GM21381 (cell line): ENCODE data around the gene HOXD3.
A peak's percentile ranks its signal among the peaks of the same experiment; 100 is the strongest.

ENCODE experiments used
- ATAC-seq: cut with Tn5 transposase; IDR thresholded peaks from one replicate; pipeline ENCODE4 v1.9.1; 2021; ENCODE audit warnings: mild to moderate bottlenecking, moderate library complexity; ENCODE audit not compliant: unreplicated experiment

Gene HOXD3

DNA sequence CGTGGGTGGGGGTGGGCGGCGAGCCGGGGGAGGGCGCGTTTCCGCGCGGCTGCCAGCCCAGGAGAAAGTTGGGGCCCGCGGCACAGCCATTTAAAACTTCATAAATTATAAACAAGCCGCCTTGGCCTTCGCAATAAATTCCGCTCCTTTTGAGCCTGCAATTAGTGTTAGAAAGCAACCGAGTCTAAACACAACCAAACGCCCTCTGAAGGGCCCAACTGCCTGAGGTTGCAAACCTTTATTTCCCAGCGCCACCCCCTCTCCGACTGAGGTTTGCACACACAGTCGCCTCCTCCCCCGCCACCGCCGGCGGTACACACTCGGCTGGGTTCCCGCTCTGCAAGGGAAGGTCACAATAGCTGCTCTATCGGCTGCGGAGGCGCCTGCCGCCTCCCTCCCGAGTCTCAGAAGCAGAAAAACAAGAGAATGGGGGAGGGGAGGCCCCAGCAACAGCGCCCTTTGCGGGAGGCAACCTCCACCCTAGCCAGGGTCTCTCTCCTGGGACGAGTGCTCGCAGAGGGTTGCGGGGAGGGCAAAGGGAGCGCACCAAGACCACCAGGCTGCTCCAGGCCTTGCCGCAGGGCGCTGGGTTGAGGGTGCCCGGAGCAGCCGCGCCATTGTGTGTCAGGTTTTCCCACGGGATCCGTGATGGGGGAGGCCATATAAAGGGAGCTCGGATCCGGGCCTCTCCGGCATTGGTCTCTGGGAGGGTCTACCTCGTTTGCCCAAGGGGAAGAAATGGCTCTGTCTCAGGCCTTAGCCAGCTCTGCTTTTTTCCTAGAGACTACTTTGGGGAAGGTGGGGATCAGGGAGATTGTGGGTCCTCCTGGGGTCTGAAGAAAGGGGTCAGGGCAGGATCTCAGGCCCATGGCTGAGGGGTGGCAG lies 18.0 kb downstream of the HOXD3 start:
- ATAC-seq, result no peak

DNA sequence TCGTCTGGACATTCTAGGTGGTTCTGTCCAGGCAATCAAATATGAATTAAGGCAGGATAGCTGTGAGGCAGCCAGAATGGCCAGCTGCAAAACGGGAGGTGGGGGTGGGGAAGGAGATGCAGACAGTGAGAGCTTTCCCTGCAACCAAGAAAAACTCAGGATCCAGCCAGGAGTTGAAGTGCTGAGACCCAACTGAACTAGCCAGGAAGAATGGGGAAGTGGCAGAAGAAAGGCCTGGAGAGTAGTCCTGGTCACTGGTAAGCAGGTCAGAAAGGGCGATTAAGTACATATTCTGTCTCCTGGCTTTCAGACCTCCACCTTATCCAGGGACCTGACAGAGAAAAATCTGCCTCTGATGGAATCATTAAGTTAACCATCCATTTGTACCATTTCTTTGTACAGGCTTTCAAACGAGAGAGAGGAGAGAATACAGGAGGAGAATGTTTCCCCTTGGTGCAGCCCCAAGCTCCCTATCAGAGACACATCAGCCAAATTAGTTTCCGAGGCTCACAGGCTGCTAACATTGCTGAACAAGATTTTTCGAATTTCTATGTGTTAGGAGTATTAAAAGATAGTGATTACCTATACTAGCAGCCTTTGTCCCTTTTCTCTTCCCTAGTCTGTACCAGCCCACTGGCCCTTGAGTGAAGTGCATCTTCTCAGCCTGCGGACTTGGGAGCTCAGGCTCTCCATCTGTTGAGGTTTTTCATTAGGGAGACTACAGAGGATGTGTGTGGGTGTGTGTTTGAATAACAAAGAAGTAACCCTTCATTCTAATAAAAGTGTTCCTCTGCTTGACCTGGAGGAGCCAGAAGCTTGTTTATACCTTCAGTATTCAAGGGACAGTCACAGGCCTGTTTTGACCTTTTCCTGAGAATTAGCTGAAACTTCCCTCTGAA lies 18.9 kb downstream of the HOXD3 start:
- ATAC-seq, result no peak

DNA sequence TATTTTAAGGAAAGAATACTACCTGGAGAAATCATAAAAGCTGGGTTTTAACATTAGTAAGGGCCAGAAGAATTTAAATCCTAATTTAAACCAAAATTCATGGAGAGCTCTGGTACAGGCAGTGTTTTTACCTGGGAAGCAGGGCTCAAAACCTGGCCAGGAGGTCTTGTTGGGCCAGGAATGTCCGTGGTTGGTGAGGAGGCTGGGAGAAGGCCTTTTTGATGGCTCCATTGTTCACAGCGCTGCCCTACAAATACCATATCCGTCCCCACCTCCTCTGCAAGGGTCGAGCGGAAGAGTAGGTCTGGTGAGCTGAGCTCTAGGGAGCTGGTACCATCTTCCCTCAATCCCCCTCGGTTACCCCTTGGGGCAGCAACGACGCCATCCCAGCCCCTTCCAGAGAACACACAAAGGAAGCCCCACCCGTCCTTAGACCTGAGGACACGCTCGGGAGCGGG lies 20.5 kb downstream of the HOXD3 start:
- no peak for ATAC-seq

DNA sequence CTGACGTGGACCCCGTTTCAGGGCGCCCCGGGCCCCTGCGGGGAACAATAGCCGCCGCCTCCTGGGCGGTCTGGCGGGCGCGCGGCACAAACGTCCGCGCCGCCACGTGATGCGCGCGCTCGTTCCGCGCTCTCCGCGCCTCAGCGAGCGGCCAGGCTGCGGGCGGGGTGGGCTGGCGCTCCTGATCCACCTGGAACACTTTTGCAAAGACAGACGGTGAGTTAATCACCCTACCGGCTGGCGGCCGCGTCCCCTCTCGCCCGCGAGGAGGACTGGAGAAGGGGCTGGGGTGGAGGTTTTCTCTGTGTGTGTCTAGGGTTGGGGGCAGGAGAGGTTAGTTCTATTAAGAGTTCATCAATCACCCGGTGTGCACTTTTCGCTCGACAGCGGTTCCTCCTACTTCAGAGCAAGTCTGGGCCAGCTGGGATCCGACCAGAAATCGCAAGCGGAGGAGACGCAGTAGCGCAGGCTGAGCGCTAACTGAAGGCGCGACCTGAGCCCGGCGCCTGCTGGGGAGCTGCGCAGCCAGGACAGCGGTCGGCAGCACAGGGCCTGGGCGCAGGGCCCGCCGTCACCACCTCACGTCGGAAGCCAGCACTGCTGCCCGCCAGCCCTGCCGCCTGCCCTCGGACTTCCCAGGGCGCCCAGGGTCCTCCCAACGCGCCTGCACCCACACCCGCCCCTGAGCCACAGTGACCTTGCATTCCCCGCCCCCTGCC lies 21.1 kb downstream of the HOXD3 start:
- no peak for ATAC-seq

DNA sequence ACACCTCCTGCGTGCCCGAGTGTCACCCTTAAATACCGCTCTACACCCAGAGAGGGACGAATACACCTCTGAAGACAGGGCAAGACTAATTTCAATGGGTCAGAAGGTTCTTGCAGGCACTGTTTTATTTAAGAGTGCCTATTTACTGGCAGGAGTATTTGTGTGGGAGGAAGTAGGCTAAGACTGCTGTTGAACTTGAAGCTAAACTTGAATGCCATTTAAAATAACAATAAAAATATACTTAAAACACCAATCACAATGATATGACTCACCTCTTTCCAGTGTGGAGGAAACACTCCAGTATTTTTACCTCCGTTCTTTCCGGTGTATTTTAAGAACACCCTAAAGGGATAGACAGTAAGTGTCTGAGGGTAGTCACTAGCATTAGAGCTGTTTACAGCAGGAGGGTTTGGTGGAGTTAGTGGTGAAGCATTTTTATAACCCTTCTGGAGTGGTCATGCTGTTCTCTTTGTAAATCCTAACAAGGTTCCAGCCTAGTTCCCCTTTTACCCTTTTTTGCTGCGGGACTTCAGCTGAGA lies 21.7 kb downstream of the HOXD3 start:
- no peak for ATAC-seq

DNA sequence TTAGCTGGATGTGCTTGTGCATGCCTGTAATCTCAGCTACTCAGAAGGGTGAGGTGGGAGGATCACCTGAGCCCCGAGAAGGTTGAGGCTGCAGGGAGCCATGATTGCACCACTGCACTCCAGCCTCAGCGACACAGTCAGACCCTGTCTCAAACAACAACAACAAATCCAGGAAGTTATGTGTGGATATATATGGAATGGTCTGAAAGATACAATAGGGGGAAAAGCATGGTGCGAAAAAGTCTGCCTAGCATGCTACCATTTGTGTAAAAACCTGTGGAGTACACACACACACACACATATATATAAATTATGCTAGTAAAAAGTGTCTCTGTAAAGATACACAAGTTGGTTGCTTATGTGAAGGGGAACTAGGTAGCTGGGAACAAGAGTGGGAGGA lies 24.4 kb downstream of the HOXD3 start:
- ATAC-seq, result no peak

DNA sequence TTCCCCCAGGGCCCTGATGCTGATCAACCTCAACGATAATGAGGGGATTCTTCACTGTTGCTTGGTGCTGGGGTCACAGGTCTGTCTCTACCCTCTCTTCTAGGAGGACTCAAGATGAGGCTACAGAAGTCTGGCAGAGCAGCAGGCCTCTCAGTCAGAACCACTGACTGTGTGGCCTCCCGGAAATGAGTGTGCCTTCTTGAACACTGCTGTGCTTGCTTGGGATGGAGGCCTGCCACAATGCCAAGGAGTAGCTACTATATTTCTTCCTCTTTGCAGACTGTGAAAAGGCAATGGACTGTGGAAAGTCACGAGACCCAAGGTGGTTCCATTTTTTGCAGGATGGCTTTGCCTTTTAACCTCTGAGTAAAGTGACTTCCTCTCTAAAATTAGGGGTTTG lies 25.6 kb downstream of the HOXD3 start:
- no peak for ATAC-seq

DNA sequence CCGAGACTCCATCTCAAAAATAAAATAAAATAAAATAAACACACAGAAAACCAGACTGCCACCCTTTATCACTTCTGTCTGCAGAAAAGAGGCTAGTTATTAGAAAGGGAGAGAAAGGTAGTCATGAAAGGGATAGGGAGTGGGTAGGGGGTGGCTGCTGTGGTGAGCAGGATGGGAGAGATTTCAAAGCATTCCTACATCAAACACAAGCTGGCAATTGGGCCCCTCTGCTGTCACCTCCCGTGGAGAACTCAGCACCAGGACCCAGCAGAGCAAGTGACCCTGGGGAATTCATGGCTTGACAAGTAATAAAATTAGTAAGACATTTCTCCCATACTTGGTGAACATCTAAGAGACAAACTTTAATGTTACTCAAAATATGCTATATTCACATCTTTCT lies 27.6 kb downstream of the HOXD3 start:
- no peak for ATAC-seq

DNA sequence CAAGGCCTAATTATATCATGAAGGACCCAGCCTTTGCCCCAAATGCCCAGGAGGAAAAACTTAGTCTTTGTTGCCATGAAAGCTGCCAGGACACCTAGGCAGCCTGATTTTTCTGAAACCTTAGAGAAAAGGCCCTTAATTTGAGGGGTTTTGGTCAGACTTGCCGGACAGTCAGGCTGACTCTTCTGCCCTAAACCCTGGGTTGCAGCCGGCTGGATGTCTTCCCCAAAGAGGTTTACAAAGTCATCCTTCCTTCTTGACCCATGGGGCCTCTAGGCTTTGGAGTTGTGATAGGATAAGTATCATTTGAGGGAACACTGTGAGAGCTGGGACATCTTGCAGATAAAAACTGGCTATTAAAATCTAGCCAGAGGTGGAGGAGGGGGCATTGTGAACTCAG lies 28.9 kb downstream of the HOXD3 start:
- ATAC-seq, result no peak

DNA sequence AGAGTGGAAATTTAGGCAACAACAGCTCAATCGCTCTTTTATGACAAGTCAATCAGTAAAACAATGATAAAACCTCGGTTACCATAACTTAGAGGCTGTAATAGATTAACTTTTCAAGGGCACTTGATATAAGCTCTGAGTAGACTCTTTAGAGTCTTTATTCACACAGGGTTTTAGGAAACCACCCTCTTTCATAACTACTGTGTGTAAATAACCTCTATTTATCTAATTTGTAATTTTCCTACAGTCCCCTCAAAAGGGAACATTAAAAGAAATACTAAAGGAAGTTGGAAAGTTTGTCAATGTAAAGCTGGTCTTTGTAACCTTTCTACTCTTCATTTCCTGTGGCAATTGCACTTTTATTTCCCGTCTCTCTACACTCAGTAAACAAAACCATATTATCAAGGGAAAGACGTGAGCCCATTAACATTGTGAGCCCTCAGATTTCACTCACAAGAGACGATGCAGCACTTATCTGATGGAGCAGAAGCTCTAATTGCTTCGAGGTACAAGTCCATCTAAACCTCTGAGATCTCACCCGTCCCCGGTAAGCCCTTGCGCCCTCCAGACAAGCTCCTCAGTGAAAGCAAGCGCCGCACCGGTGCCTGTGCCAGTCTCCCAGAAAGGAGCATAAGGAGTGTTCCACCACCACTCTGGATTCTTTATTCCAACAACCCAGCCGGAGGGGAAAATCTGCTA lies 30.2 kb downstream of the HOXD3 start:
- ATAC-seq, result no peak

DNA sequence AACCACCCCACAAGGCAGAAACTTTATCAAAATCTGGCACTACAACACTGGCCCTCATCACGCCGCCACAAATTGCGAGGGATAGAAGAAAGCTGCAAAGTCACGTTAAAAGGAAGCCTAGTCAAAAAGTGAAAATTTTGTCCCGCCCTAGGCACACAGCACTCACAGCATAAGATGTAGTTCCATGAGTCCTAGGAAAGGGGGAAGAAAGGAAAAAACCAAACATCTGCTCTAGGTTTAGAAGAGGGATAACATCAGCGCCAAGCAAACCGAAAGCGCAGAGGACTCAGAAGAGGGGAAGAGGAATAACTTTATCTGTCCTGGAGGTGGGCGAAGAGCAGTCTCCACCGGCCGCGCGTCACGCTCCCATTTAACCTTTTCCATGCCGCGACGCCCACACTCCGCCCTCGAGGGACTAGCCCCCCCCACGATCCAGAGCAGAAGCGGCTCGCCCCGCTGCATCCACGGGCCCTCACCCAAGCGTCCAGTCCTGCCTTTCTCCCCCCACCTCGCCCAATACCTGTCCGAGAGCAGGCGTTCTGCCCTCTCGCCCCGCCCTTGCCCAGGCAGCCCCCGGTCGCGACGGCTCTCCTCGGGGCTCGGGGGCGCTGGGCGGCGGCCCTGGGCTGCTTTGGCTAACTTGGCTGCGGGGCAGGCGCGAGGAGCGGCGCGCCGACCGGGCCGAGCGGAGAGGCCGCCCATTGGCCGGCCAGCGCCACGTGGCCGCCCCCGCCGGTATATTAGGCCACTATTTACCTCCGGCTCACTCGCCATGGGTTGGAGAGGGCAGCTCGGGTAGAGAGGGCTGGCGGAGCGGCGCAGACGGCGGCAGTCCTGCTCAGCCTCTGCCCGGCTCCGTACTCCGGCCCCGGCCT lies 31.0 kb downstream of the HOXD3 start, which contains the start of gene HOXD1:
TSS of gene HOXD1 (plus strand) at position 770 of the 875 bp plus-strand sequence. CDS start 134 bp downstream, outside the sequence.
- ATAC-seq, result peak; percentile 68

DNA sequence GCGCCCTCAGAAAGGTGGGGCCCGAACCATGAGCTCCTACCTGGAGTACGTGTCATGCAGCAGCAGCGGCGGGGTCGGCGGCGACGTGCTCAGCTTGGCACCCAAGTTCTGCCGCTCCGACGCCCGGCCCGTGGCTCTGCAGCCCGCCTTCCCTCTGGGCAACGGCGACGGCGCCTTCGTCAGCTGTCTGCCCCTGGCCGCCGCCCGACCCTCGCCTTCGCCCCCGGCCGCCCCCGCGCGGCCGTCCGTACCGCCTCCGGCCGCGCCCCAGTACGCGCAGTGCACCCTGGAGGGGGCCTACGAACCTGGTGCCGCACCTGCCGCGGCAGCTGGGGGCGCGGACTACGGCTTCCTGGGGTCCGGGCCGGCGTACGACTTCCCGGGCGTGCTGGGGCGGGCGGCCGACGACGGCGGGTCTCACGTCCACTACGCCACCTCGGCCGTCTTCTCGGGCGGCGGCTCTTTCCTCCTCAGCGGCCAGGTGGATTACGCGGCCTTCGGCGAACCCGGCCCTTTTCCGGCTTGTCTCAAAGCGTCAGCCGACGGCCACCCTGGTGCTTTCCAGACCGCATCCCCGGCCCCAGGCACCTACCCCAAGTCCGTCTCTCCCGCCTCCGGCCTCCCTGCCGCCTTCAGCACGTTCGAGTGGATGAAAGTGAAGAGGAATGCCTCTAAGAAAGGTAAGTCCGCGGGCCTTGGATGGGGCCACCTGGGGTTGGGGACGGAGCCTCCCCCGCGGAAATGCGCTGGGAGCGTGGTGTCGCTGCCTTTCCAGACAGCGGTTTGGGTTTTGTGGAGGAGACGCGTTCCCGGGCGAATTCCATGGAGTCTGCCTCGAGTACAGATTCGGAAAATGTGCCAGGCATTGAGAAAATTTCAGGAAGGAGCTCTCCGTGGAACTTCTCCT lies 31.9 kb downstream of the HOXD3 start:
- ATAC-seq, result no peak

DNA sequence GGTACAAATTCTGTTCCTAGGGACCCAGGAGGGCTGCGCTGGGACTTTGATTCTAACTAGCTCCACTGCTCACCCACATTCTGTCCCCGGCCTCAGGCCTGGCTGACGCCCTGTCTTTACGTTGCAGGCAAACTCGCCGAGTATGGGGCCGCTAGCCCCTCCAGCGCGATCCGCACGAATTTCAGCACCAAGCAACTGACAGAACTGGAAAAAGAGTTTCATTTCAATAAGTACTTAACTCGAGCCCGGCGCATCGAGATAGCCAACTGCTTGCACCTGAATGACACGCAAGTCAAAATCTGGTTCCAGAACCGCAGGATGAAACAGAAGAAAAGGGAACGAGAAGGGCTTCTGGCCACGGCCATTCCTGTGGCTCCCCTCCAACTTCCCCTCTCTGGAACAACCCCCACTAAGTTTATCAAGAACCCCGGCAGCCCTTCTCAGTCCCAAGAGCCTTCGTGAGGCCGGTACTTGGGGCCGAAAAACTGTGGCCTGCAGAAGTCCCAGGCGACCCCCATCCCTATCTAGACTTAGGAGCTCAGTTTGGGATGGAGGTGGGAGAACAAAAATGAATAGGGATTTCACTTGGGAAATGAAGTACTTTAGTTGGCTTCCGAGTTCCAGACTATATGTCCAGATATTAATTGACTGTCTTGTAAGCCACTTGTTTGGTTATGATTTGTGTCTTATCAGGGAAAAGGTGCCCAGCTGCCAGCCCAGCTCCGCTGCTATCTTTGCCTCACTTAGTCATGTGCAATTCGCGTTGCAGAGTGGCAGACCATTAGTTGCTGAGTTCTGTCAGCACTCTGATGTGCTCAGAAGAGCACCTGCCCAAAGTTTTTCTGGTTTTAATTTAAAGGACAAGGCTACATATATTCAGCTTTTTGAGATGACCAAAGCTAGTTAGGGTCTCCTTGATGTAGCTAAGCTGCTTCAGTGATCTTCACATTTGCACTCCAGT lies 32.9 kb downstream of the HOXD3 start:
- ATAC-seq, result no peak

DNA sequence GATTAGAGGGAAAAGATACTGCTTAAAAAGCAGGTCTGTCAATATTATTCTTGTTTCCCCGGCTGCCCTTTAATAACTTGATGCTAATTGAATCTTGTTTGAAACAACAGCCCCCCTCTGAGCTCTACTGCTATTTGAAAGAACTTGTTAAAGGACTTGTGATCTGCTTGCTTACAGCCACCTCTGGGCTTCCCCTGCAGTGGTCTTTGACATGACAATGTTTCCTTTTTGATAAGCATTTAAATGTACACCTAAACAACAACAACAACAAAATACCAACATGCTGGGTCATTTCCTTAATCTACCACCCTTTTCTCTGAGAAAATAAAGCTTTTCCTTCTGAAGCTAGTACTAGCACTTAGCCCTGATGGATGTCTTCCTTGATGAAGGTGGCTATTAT lies 35.2 kb downstream of the HOXD3 start:
- no peak for ATAC-seq

DNA sequence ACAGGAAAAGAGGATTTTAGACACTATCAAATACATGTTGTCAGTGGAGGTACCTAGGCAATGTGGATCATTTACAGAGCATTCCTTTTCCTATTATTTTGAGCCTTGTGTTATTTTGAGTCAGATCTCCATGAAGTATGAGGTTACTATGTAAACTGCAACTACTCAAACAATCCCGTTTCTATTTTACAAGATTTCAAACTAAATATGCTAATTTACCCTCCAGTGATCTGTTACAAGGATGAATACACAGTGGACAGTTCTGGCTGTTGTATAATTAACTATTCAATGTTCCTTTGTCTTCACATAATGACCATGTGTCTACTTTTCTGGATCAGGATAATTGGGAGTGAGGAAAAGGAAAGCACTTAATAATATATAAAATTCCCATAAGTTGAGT lies 35.9 kb downstream of the HOXD3 start:
- ATAC-seq, result no peak

DNA sequence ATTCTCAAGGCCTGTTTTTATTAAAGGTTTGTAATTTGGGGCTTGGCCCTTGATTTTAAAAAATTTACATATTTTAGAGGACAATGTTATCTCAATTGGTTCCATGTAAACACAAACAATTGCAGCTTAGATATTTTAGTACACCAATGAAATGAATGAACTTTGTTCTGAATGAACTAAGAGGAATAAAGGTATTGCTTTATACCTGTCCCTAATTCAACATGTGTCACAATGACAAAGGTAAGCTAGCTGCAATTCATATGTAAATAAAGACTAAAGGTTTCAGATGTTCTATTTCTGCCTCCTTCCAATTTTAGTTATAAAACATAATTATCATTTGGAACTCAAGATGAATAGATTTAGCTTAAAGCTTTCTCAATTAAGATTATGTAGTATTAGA lies 42.8 kb downstream of the HOXD3 start:
- ATAC-seq, result no peak

DNA sequence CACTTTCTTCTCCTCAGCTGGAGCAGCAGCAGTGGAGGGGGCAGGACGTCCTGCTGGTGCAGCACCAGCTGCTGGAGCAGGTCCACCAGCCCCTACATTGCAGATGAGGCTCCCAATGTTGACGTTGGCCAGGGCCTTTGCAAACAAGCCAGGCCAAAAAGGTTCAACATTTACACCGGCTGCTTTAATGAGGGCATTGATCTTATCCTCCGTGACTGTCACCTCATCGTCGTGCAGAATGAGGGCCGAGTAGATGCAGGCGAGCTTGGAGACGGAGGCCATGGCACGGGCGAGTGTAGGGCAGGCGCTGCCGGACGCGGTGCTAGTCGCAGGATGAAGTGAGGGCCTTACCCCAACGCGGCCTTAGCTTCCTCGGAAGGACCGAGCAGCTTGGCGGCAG lies 43.9 kb downstream of the HOXD3 start:
- ATAC-seq, result no peak
